Tibial nerve (tissue), 3 donors: ENCODE data around the gene TANC1.

Experiments
- POLR2A ChIP-seq, 2 donors: fragments of 450-650 bp; IDR thresholded peaks; one replicate each; pipeline ENCODE4 v1.6.1; 2017; ENCODE audit warnings: antibody characterized with exemption in 2 of 2, mild to moderate bottlenecking in 2 of 2, moderate library complexity in 2 of 2
- TF ChIP-seq, protein P1 (sequence below), 5 experiments: fragments of 200-600 bp in 3 of 5; fragments of 450-650 bp in 2 of 5; sonication (generic) in 3 of 5; IDR thresholded peaks; one replicate each; pipeline ENCODE4 v1.5.1; 2016 to 2019; ENCODE audit warnings: antibody characterized with exemption in 5 of 5, mild to moderate bottlenecking in 3 of 5, moderate library complexity in 2 of 5

DNA sequence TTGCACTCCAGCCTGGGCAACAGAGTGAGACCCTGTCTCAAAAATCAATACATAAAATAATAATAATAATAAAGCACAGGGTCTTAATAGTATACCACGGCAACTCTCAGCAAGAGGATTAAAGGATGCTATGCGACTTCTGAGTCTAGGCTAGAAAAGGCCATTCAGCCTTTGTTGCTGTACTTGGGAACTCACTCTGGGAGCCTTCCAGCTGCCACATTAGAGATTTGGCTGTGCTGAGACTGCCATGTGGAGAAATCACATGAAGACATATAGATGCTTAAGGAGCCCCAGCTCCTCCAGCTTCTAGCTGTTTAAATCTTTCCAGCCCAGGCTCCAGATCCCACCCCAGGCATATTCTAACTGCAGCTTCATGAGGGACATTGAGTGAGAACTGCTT, 8.2 kb upstream of the TANC1 start:
- TF ChIP-seq, protein P1, sequence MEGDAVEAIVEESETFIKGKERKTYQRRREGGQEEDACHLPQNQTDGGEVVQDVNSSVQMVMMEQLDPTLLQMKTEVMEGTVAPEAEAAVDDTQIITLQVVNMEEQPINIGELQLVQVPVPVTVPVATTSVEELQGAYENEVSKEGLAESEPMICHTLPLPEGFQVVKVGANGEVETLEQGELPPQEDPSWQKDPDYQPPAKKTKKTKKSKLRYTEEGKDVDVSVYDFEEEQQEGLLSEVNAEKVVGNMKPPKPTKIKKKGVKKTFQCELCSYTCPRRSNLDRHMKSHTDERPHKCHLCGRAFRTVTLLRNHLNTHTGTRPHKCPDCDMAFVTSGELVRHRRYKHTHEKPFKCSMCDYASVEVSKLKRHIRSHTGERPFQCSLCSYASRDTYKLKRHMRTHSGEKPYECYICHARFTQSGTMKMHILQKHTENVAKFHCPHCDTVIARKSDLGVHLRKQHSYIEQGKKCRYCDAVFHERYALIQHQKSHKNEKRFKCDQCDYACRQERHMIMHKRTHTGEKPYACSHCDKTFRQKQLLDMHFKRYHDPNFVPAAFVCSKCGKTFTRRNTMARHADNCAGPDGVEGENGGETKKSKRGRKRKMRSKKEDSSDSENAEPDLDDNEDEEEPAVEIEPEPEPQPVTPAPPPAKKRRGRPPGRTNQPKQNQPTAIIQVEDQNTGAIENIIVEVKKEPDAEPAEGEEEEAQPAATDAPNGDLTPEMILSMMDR (IDR thresholded peaks at IDR 0.05) = no peak
- no peak for TF ChIP-seq POLR2A (IDR thresholded peaks at IDR 0.05)
